GM19328 (cell line): ENCODE results near the gene MAS1.
"Not testable (repeated sequence)": the region's sequence is repeated elsewhere in the genome, so short reads cannot be mapped to it uniquely, and the experiment has no call there.

ENCODE experiments used
- ATAC-seq: cut with Tn5 transposase; IDR thresholded peaks from one replicate; pipeline ENCODE4 v1.9.1; 2021; ENCODE audit warnings: mild to moderate bottlenecking, moderate library complexity; ENCODE audit not compliant: unreplicated experiment

MAS1 gene

DNA sequence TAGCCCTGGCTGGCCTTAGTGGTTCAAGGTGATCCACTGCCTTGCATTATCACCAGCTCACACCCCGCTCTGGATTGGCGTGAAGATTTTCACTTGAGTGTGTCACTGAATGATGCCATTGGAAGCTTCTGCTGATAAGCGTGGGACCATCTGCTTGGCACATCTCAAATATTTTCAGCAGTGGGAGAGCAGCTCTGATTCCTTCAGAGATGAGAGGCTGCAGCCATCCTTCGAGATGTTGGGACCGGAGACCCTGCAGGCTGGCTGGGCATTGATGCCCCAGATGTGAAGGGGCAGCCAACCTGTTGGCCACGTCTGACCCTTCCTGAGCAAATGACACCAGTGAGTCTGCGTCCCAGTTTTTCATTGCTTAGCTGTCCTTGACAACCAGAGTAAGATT is at the start of gene MAS1:
TSS of gene MAS1 (plus strand) at position 197 of the 400 bp plus-strand sequence. CDS start 15,968 bp downstream, outside the sequence.
- ATAC-seq, result no peak

DNA sequence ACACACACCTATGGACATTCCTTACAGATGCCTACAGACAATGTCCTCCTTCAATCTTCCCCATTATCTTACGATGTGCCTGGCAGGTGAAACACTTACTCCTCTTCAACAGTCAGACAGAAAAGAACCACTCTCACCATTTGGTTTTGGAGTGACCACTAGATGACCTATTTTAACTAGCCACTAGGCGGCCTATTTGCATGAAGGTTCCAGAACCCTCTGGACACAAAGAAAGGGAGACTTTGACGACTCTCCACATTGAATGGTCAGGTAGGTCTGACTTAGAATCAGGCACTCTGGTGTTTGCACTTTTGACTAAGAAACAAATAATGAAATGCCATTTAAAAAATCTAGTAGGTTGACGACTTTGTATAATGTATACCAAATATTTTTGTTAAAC is 48.8 kb upstream of the MAS1 start:
- ATAC-seq, result no peak

DNA sequence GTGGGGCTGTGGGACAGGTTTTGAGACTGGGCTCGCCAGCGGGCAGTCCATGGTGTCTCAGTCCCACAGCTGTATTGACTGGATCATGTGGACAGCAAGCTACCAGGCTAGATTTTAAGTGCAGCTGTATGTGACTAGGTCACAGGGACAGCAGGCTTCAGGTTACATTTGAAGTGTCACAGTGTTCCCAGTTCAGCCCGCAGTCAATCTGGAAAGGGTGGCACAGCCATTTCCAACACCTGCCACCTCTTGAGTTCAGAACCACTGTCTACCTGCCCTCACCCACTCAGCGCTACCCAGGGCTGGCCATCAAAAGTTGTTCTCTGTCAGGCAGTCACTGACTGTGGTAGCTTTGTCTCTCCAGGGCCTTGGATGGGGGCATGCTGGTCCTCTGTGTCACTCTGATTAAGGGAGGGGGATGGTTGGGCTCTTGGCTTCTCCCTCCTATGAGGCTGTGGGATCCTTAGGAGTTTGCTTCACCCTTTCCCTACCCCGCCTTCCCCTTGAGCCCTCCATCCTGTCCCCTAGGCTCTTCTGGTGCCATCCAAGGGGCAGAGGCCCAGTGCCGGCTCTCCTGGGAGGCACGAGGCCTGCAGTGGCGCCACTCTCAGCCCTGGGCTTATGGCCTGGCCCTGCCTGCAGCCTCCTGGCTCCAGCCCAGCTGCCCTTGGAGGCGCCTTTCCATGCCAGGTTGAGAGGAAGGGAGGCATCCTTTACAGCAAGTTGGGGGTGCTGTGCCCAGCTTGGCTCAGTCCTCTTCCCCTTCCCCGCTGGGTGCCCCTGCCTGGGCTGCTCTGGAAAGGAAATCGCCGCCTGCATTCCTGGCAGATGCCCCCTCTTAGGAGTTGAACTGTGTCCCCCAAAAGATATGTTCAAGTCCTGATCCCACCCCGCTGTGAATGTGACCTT is 45.8 kb upstream of the MAS1 start:
- ATAC-seq, result no peak

DNA sequence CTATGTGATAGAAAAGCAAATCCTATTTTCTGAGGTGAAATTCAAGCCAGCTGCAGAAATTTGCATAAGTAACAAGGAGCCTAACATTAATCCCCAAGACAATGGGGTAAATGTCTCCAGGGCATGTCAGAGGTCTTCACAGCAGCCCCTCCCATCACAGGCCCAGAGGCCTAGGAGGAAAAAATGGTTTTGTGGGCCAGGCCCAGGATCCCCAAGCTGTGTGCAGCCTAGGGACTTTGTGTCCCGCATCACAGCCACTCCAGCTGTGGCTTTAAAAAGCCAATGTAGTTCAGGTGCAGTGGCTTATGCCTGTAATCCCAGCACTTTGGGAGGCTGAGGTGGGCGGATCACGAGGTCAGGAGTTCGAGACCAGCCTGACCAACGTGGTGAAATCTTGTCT is 42.2 kb upstream of the MAS1 start:
- ATAC-seq, result not testable (repeated sequence)

DNA sequence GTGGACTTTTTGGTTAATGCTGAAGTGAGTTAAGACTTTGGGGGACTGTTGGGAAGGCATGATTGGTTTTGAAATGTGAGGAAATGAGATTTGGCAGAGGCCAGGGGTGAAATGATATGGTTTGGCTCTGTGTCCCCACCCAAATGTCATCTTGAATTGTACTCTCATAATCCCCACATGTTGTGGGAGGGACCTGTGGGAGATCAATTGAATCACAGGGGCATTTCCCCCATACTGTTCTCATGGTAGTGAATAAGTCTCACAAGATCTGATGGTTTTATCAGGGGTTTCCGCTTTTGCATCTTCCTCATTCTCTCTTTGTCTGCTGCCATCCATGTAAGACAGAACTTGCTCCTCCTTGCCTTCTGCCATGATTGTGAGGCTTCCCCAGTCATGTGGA is 40.9 kb upstream of the MAS1 start:
- ATAC-seq, result not testable (repeated sequence)

DNA sequence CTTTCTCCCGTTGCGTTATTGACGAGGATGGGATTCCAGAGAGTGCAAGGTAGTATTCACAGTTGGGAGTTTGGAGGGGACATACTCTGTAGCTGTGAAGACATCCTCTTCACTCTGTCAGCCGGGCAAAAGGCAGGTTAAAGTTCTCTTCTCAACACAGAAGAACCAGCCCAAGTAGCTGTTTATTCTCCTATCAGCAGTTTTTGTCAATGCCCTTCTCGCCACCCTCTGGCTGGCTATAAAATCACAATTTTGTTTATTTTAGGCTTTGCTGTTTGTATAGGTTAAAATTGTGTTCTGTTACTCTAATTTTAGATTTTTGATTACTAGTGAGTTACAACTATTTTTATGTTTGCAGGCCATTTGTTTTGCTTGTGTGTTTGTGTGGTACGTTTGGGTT is 37.9 kb upstream of the MAS1 start:
- ATAC-seq, result no peak

DNA sequence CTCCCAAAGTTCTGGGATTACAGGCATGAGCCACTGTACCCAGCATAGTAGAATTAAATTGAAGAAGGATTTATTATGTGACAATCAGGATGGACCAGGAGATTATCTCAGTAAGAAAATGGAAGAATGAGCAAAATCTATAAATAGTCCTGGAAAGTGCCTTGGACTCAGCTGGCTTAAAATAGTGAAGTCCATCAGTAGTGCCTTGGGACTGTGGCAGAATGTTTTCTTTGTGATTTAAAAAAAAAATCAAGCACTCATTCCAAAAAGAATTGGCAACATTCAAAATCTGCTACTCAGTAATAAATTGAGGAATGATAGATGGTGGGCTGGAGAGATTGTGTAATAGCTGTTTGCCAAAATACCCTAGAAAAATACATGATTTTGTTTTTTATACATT is 37.0 kb upstream of the MAS1 start:
- no peak for ATAC-seq

DNA sequence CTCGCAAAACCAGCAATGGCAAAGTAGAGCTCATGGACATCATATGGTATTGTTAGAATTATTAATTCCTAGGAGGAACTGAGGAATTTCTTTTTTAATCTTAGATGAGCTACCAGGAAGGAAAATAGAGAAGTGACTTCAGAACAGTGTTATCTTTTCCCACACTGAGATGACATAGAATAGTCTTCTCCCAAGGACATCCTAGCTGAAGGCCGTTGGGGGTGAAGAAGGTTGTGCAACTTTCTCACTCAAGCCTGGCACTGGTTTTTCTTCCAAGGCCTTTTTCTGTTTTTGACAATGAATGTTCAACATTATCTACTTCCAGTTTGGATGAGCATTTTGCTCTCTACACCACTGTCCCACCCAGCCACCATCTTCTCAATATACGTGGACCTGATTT is 35.8 kb upstream of the MAS1 start:
- no peak for ATAC-seq

DNA sequence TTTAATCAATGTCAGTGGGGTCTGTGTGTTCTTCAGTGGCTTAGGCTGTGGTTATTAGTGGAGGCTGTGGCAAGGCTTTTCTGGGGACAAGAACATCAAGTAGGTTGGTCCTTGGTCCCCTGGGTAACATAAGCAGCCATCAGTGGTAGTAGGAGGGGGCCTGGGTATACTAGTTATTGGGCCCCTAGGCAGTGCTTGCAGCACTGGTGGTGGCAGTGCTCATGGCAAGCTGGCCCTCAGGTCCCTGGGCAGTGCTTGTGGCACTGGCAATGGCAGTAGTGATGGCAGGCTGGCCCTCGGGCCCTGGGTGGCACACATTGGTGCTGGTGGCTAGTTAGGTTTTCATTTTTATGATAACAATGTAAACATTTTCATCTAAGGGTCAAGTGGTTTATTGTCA is 32.5 kb upstream of the MAS1 start:
- no peak for ATAC-seq

DNA sequence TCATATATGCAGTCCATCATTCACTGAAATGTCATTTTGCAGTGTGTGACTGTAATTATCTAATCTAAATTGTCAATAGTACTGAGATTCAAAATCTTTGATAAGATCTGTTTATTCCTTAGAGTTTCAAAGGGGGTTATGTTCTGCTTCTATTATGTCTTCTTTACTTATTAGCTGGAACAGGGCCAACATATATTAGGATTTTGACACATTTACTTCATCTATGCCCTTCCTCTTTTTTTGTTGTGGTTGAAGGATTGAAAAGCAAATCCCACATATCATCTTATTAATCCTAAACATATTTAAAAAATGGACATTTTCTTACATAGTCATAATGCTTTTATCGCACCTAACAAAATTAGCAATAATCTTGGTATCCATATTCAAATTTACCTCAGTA is 30.3 kb upstream of the MAS1 start:
- no peak for ATAC-seq

DNA sequence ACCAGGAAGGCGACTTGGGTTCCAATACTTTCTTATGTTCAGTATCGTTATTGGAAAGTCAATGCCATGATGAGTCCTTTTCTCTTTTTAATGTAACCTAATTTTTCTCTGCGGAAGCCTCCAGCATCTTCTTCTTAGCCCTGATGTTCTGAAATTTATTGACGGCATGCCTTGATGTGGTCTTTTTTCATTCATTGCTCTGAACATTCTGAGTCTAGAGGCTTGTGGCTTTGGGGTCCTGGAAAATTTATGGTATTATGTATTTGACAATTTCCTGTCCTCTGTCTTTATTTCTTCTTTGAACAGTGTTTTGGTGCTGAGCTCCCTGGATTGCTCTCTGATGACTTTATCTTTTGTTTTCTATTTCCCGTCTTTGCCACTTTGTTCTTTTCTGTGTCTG is 28.7 kb upstream of the MAS1 start:
- no peak for ATAC-seq

DNA sequence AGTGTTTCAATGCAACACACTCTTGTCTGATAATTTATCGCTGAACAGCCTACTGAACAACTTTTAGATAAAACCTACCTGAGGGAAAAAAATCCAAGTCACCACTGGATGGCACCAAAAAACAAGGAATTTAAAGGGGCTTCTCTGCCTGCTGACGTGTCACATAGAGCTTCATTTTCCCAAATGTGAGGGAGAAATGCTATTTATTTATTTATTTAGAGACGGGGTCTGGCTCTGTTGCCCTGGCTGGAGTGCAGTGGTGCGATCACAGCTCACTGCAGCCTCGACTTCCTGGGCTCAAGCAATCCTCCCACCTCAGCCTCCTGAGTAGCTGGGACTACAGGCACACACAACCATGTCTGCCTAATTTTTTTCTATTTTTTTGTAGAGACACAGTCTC is 27.4 kb upstream of the MAS1 start:
- ATAC-seq, result not testable (repeated sequence)

DNA sequence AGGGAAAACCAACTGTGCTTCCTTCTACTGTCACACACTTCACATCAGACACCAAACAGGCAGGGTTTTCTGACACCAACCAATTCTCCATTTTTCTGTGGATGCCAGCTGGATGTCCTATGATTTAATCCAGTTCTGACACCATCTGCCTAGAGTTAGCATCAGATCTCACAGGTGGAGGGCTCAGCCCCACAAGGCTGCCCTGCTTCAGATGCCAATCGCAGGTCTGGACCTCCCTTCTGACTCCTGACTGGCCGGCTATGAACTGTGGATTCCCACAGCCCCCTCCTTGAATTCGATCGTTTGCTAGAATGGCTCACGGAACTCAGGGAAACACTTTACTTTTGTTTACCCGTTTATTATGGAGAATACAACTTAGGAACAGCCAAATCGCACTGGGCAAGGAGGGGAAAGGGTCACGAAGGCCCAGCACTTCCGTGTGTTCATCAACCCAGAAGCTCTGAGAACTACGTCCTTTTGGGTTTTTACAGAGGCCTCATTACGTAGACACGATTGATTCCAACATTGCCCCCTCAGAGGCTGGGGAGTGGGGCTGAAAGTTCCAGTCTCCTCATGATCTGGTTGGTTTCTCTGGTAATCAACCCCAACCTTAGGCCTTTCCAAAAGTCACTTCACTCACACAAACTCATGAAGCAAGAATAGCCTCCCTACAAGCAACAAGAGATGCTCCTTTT is 25.4 kb upstream of the MAS1 start:
- no peak for ATAC-seq

DNA sequence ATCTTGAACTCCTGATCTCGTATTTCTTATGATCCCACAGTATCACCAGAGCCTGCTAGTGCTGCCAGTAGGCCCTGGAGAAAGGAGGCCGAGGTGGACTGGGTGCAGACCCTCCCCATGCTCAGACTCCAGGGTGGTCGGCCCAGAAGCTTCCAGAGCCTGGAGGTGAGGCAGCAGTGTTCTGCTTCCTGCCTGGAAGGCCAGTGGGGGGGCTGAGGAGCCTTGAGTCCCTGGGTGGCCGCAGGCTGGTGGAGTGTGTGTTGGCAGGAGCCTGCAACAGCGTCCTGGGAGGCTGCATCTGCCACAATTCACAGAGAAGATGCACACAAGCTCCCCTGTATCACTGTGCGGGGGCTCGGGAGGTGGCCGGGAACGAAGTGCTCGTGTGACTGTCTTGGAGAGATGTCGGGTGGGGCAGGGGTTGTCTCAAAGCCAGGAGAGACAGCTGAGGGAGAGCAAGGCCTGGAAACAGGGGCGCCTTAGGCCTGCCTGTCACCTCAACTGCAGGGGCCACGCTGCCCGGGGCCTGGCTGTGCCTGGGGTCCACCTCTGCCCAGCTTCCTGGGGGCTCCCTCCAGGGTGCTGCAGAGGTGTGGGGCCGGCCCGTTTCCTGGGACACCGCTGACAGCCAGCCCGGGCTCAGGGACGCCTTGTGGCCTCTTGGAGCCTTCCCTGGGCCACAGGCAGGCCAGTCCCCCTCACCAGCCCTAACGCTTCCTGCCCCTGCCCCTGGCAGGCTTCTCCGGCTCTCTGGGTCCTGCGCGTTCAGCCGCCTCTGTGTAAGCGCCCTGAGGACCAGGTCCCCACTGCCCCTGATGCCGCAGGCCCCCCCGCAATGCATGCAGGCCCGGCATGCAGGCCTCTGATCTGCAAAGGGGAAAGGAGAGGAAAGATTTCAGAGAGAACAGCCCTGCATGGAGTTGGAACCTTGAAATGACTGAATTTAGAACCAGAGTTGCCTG is 24.2 kb upstream of the MAS1 start:
- no peak for ATAC-seq

DNA sequence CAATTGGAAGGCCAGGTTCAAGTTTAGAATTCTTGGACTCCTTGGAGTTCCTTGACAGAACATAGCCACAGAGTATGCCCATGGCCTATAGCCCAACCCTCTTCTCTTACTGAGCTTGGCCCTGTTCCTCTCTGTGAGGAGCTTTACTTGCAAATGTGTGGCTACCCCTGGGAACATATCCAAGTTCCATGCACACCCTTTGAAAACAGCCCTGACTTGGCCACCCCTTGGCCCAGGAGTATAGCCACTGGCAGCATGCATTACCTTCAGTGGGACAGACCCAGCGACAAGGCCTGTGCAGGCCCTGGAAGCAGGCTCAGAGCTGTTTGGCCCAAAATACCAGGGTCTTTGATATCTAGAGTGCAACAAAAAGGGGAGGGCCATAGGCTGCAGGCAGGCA is 19.5 kb upstream of the MAS1 start:
- ATAC-seq, result no peak

DNA sequence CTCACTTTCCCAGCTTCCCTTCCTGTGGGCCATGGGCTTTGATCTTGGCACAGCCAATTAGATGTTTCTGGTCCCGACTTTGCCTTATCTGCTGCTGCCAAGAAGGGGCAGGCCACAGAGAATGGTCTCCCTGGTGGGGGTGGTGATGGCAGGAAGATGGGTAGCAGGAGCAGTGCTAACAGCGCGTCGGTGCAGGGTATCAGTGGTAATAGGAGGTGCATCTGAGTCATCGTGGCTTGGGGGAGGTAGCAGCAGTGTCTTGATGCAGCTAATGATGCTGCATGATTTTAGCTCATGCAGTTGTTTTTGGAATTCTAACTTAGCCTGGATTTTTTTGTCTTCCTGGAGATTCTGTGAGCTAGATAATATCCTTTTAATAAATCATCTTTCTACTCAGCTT is 18.9 kb upstream of the MAS1 start:
- ATAC-seq, result no peak

DNA sequence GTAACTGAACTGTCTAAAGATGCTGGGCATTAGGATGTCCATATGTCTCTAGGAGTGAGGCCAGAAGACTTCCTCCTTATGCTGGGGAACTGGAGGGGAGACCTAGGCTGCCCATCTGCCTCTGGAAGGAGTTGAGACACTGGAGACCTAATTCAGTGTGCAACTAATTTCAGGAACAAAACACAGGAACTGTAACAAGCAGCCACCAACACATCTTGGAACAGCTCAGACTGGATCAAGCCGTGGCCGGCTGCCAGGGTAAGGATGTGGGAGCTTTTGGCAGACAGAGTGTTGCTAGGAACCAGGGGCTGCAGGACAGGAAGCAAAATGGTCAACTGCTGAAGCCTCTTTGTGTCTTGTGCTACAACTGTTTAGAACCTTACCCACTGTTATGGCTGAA is 16.4 kb upstream of the MAS1 start:
- ATAC-seq, result no peak

DNA sequence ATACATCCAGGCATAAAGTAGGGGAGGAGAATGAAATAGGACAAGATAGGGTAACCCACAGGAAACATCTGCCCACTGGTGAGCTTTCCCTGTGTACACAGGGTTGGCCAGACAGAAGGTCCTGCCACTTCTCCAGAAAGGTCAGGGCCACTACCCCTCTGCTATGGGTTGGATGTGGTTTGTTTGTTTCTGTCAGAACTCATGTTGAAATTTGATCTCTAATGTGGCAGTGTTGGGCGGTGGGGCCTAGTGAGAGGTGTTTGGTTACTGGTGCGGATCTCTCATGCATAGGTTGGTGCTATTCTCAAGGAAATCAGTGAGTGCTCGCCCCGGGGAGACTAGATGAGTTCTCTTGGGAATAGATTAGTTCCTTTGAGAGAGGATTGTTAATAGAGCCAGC is 15.6 kb upstream of the MAS1 start:
- no peak for ATAC-seq

DNA sequence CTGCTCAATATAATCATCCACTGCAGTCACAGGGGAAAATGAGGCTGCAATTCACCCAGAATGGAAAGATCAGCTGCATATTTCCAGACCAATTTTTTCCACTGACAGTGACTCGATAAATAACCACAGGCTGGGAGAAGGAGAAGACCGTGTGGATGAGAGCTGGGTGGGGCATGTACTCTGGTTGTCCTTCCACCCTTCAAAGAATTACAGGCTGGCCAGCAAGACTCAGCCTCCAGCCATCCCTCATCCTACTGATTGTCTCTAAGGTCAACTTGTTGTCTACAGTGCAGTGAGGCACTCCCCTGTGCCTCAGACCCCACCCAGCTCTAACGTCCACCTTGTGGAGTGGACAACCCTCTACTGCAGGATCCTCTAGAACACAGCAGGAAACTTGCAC is 14.5 kb upstream of the MAS1 start:
- no peak for ATAC-seq

DNA sequence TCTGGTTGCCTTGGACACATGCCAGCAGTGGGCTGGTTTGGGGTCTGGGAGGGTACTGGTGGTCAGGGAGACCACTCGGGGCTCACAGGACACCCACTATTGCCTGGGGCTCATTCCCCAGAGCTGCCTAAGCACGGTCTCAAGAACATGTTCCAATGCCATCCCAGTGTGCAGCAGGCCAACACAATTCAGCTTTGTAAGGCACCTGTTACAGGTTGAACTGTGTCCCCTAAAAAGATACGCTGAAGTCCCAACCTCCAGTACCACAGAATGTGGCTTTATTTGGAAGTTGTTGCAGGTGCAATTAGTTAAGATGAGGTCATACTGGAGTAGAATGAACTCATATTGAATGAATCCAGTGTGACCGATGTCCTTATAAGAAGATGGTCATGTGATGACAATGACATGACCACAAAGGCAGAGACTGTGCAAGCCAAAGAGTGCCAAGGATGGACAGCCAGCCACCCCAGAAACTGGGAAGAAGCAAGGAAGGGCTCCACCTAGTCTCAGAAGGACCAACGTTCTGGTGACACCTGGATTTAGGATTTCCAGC is 13.5 kb upstream of the MAS1 start:
- no peak for ATAC-seq

DNA sequence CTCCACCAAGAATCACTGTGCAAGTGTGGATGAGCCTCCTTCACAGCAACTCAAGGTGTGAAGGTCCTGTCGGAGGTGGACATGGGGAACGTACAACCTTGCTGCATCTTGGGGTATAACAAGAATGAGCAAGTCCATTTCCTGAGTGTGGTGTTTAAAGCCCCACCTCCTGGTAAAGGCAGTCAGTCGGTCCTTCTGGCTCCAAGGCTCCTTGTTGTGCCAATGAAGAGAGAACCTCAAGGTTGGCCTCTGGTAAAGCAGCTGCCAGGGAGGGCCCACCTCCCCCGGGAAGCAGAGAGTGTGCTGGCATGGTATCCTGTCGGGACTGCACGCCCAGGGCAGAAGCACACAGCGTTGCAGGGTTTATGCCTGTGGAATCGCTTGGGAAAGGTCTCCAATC is 12.4 kb upstream of the MAS1 start:
- no peak for ATAC-seq
